Fibroblast of skin of left biceps (primary cell): ENCODE measurements around the gene BCAS4.

Experiments used
- DNase-seq, 2 experiments: peaks; one replicate each; pipeline ENCODE4 v3.0.0-alpha.2; 2013; ENCODE audit warnings: low read depth in 2 of 2

The BCAS4 gene

GRCh38 chr20:50854506-50855249, 59.8 kb downstream of the BCAS4 start:
- no peak for DNase-seq

DNA sequence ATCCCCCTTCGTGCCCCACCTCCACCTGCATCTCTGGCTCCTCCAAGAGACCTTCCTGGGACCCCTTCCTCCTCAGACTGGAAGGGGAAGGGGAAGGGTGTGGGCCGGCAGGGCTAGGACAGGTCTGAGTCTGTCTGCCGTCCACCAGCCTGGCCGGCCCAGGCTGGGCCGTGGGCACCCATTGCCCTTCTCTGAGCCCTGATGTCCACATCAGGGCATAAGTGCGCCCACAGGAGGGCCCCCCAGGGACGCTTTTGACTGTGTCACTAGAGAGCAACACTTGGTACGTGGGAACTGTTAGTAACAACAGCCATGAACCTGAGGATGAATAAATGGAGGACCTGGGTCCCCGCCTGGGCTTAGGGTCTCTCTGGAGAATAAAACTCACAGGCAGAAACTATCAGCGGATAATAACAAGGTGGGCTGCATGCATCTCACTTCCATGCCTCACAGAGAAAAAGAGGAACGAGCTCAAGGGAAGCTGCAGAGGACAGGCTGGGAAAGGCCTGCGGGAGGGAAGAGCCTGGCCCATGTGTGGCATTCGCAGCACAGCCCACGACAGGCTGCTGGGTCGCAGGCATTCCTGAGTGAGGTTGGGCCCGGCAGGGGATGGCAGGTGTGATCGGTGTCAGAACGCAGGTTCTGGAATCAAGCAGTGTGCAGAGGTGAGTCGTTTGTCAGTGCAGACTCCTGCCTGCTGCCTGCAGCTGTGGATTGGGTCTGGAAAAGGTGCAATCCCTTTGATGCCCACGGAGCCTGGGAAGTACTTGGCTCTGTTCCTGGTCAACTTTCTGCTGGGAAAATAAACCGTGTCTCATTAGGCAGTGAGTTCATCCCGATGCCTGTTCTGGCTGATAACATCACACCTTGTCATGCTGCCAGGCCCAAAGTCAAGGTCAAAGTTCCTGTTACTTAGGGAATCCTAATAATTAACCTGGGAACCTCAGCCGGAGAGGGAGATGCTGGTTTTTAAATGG, 60.9 kb downstream of the BCAS4 start:
- no peak for DNase-seq

GRCh38 chr20:50856475-50857041, 61.7 kb downstream of the BCAS4 start:
- DNase-seq = no peak

DNA sequence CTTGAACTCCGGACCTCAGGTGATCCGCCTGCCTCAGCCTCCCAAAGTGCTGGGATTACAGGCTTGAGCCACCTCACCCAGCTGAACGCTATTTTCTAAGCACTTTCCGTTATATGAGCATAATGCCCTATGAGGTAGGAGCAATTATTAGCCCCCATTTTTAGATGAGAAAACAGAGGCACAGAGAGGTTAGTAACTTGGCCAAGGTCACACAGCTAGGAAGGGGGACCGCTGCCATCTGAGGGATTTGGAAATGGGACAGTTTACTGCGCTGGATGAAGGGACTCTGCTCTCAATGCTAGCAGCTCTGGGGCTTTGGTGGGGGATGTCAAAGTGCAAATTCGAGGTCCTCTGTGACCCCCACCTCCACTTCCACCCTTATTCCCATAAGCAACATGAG, 62.5 kb downstream of the BCAS4 start:
- no peak for DNase-seq

GRCh38 chr20:50858525-50858924, 63.7 kb downstream of the BCAS4 start:
- no peak for DNase-seq

- no peak for DNase-seq
These were observed 64.3 kb downstream of the BCAS4 start for GRCh38 chr20:50859161-50859560.

DNA sequence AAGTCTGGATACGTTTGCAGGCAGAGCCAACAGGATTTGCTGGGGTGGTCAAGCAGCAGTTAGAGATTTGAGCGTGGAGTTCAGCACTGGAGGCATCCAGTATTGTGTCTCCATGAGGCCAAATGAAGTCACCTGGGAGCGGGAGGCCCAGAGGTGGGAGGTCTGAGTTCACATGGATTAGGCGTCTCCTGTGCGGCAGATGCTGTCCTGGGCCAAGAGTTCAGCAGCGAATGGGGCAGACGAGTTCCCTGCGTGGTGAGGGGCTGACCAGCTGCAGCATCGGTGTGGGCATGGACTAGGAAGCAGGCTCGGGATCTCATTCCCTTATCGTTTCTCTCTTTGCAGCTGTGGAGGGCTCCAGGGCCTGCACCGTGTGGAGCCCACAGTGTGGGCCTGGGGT, 66.2 kb downstream of the BCAS4 start:
- DNase-seq = no peak

GRCh38 chr20:50862546-50862945, 67.7 kb downstream of the BCAS4 start:
- no peak for DNase-seq

- DNase-seq = no peak
These were observed 70.3 kb downstream of the BCAS4 start for GRCh38 chr20:50865114-50865513.

DNA sequence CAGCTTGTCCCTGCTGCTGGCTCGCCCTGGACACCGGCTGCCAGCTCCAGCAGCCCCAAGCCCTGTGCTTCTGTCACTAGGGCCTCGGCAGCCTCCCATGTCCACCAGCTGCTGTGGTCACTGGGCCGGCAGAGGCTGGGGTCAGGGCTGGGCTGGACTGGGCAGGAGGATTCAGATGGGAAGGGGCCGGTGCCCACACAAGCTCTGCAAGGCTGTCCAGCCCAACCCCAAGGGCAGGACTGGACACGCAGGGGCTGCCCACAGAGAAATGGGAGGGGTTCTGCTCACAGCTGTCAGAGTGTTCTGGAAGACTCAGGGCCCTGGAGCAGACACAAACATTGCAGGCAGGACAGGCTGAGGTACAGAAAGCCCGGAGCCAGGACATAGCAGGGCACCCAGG, 70.7 kb downstream of the BCAS4 start:
- no peak for DNase-seq

- DNase-seq = no peak
These were observed 71.3 kb downstream of the BCAS4 start for GRCh38 chr20:50866036-50866685.

- DNase-seq = no peak
These were observed 72.0 kb downstream of the BCAS4 start for GRCh38 chr20:50866831-50867230.

- no peak for DNase-seq
These were observed 72.9 kb downstream of the BCAS4 start for GRCh38 chr20:50867805-50868204.

DNA sequence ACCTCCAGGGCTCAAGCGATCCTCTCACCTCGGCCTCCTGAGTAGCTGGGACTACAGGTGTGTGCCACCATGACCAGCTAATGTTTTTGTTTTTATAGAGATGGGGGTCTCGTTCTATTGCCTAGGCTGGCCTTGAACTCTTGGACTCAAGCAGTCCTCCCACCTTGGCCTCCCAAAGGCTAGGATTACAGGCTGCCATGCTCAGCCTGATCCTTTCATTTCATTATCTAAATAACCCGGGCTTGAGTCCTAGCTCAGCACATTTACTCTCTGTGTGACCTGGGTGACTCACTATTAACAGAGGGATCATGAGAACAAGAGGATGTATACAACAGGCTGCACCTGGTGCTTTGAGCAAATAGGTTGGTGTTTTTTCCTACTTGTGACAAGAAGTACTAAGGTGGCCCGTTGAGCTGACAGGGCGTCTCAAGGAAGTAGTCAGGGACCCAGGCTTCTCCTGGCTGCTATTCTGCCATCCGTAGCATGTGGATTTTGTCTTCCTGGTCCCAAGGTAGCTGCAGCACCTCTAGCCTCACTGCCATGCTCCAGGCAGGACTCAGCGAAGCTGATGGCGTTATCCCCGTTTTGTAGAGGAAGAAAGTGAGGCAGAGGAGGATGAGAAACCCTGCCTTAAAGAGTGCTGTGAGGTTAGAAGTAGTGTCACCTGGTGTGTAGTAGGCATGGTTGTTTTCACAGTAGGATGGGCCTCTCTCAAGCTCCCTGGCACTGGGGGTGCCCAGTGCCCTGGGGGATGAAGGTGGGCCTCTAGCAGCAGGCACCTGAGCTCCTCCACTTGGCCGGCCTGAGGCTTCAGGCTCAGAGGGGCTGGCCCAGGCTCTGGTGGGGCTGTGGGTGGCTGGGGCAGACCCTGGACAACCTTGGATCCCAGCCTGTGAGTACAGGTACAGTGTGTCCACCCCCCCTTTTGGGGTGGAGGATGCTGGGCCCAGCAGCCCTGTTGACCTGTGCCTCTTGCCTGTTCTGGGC, 73.9 kb downstream of the BCAS4 start:
- no peak for DNase-seq

DNA sequence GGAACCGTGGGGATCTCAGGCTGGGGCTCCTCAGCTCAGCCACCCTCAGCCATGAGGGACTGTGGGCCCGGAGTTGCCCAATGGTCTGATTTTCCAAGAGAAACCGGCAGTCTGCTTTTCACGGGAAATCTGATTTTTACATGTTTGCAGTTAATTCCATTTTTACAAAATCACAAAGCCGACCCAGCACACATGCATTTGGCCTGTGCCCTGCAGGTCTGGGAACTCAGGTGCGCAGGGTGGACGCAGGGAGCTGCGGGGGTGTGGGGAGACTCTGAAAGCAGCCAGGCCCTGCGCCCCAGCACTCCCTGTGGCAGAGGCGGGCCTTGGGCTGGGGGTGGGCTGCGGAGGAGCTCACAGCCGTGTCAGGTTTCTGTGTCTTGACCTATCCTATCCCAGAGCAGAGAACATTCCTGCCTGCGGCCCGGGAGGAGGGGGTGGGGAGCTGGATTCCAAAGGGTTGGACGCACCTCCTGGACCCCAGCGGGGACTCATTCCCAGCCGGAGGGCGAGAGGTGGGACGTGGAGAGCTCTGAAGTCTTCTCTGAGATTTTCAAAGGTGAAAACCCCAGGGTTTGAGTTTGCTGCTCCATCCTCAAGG, 75.8 kb downstream of the BCAS4 start:
- peak; percentile 45 to 53 for DNase-seq

- DNase-seq = no peak
These were observed 77.9 kb downstream of the BCAS4 start for GRCh38 chr20:50872560-50873425.

GRCh38 chr20:50873585-50873984, 78.7 kb downstream of the BCAS4 start:
- no peak for DNase-seq

GRCh38 chr20:50874111-50874757, 79.4 kb downstream of the BCAS4 start:
- no peak for DNase-seq
